Calu3 (cell line): ENCODE data around the gene CYFIP1. TPM values are rescaled to one million over a fixed set of nuclear protein-coding genes. Genes with fewer than 3 reads are reported as not detected.

ENCODE experiments used
- BruUV-seq: library from RNA; stranded (reverse); fragments of 400-500 nt; replicated peaks from 2 replicates; lab custom pipeline; 2021; lab: Mats Ljungman, UMichigan
- CTCF ChIA-PET: fragments of 300-600 bp; sonication (Branson Sonifier 250); formaldehyde crosslinking; loops from one replicate; lab custom pipeline; 2022; ENCODE audit warnings: antibody characterized with exemption; lab: Charles Lee
- DNase-seq: peaks from one replicate; pipeline ENCODE4 v3.0.0; 2022
- H3K27ac Mint-ChIP-seq: one replicate; pipeline ENCODE4 v1.8.0; 2022; ENCODE audit warnings: mixed read lengths; ENCODE audit not compliant: unreplicated experiment
- H3K27me3 Mint-ChIP-seq: one replicate; pipeline ENCODE4 v1.8.0; 2022; ENCODE audit warnings: mixed read lengths; ENCODE audit not compliant: unreplicated experiment
- H3K36me3 Mint-ChIP-seq: one replicate; pipeline ENCODE4 v1.8.0; 2022; ENCODE audit warnings: mild to moderate bottlenecking, moderate library complexity, mixed read lengths; ENCODE audit not compliant: insufficient read depth, unreplicated experiment
- H3K4me1 Mint-ChIP-seq: one replicate; pipeline ENCODE4 v1.8.0; 2022; ENCODE audit warnings: mild to moderate bottlenecking, low read depth, mixed read lengths; ENCODE audit not compliant: unreplicated experiment
- H3K4me3 Mint-ChIP-seq: one replicate; pipeline ENCODE4 v1.8.0; 2022; ENCODE audit warnings: mild to moderate bottlenecking, low read depth, moderate library complexity, mixed read lengths; ENCODE audit not compliant: unreplicated experiment
- H3K9me3 Mint-ChIP-seq: one replicate; pipeline ENCODE4 v1.8.0; 2022; ENCODE audit warnings: low read depth, mixed read lengths; ENCODE audit not compliant: unreplicated experiment
- CTCF ChIP-seq: fragments of 200-600 bp; IDR thresholded peaks from one replicate; pipeline ENCODE4 v1.8.0; 2022; ENCODE audit warnings: antibody characterized with exemption; ENCODE audit not compliant: unreplicated experiment
- intact Hi-C: fragments of 100-400 bp; cut with micrococcal nuclease; formaldehyde crosslinking; loops from one replicate; pipeline ENCODE4 v1.10.0; 2022; ENCODE audit not compliant: unreplicated experiment
- total RNA-seq: library from RNA; stranded (reverse); gene quantifications from 2 replicates; pipeline ENCODE4 v1.2.3, GENCODE V29; 2022

The CYFIP1 gene
- total RNA-seq, 1 experiment from 2014 or later = 60.1 TPM

- CTCF ChIA-PET = no interaction called here
- no peak for DNase-seq
Measured at GRCh38 chr15:22855791-22856190, 124.4 kb downstream of the CYFIP1 start.

GRCh38 chr15:22851513-22851912, 128.7 kb downstream of the CYFIP1 start:
- intact Hi-C loops = no loop called here
- CTCF ChIA-PET = no interaction called here
- H3K27ac Mint-ChIP-seq = no peak overlapping the region
- H3K4me3 Mint-ChIP-seq = no peak overlapping the region
- no peak for TF ChIP-seq CTCF
- H3K27me3 Mint-ChIP-seq = no peaks in the 10 kb centered on the region
- H3K9me3 Mint-ChIP-seq = no peaks in the 10 kb centered on the region
- peaks cover 9% of the 10 kb centered on the region for H3K36me3 Mint-ChIP-seq
- no peak for DNase-seq
- no TSS peak for BruUV-seq
- H3K4me1 Mint-ChIP-seq = no peaks in the 10 kb centered on the region

More at GRCh38 chr15:22855791-22856190, 124.4 kb downstream of the CYFIP1 start:
- TF ChIP-seq CTCF = no peak
- H3K4me1 Mint-ChIP-seq = no peaks in the 10 kb centered on the region
- H3K27ac Mint-ChIP-seq = no peak overlapping the region
- no peaks in the 10 kb centered on the region for H3K9me3 Mint-ChIP-seq
- no TSS peak for BruUV-seq
- no peaks in the 10 kb centered on the region for H3K27me3 Mint-ChIP-seq
- H3K36me3 Mint-ChIP-seq = peaks cover 9% of the 10 kb centered on the region
- intact Hi-C loops = no loop called here
- no peak overlapping the region for H3K4me3 Mint-ChIP-seq

GRCh38 chr15:22850055-22850454, 130.1 kb downstream of the CYFIP1 start:
- H3K36me3 Mint-ChIP-seq = no peaks in the 10 kb centered on the region
- no TSS peak for BruUV-seq
- no peaks in the 10 kb centered on the region for H3K27me3 Mint-ChIP-seq
- H3K9me3 Mint-ChIP-seq = no peaks in the 10 kb centered on the region
- DNase-seq = no peak
- CTCF ChIA-PET = no interaction called here
- no peak overlapping the region for H3K27ac Mint-ChIP-seq
- no peaks in the 10 kb centered on the region for H3K4me1 Mint-ChIP-seq
- no peak overlapping the region for H3K4me3 Mint-ChIP-seq
- no peak for TF ChIP-seq CTCF
- intact Hi-C loops = no loop called here

GRCh38 chr15:22846073-22846472, 134.1 kb downstream of the CYFIP1 start:
- no peak for DNase-seq
- Mint-ChIP-seq H3K36me3 (peaks cover 16% of the 10 kb centered on the region), H3K27me3 (no peaks in the 10 kb centered on the region), H3K4me3 (no peak overlapping the region), H3K27ac (no peak overlapping the region), H3K9me3 (no peaks in the 10 kb centered on the region), H3K4me1 (no peaks in the 10 kb centered on the region)
- intact Hi-C loops = no loop called here
- BruUV-seq = no TSS peak
- TF ChIP-seq CTCF = no peak
- CTCF ChIA-PET = no interaction called here
